HCT116 (cell line): ENCODE results near the gene TMEM156. TPM values are rescaled to one million over a fixed set of nuclear protein-coding genes. Genes with fewer than 3 reads are reported as not detected.

Source experiments
- ATAC-seq: fragments of 200-7000 bp; cut with Tn5 transposase; 2 replicates; pipeline ENCODE4 v1.9.1; 2020; ENCODE audit warnings: mild to moderate bottlenecking, moderate library complexity
- BruUV-seq: library from RNA; stranded (reverse); fragments of 400-500 nt; replicated peaks from 2 replicates; lab custom pipeline; 2021; lab: Mats Ljungman, UMichigan
- CTCF ChIA-PET: fragments of 300-600 bp; sonication (Branson Sonifier 250); formaldehyde crosslinking; loops from one replicate; lab custom pipeline; 2021; ENCODE audit warnings: antibody characterized with exemption; lab: Charles Lee
- POLR2A ChIA-PET: fragments of 300-600, 350-600 bp; sonication (Branson Sonifier 250); formaldehyde crosslinking; loops from one replicate; lab custom pipeline; 2021; ENCODE audit warnings: antibody characterized with exemption; lab: Charles Lee
- RAD21 ChIA-PET, 2 experiments: fragments of 300-600 bp; sonication (Branson Sonifier 250); formaldehyde crosslinking; loops; one replicate each; lab custom pipeline; 2023; ENCODE audit warnings: low total read pairs in 2 of 2; ENCODE audit not compliant: uncharacterized antibody in 2 of 2, unreplicated experiment in 2 of 2, low non-redundant PET in 1 of 2; lab: Charles Lee
- DNase-seq: peaks from one replicate; pipeline ENCODE4 v3.0.0-alpha.2; 2010; ENCODE audit warnings: low read depth, low spot score
- H2AFZ ChIP-seq: fragments of 200-600 bp; shearing (Covaris generic), sonication (generic); 2 replicates; pipeline ENCODE4 v1.6.1; 2017; ENCODE audit warnings: low read depth, mixed run types, mixed read lengths, antibody characterized with exemption, low read length; ENCODE audit not compliant: poor library complexity, severe bottlenecking
- H3K27ac ChIP-seq: 2 replicates; pipeline ENCODE4 v1.5.1; 2012; ENCODE audit warnings: low read depth, low read length
- H3K27me3 ChIP-seq: fragments of 200-600 bp; sonication (generic); 2 replicates; pipeline ENCODE4 v1.6.1; 2016; ENCODE audit warnings: mixed run types, low read length, mixed read lengths; ENCODE audit not compliant: insufficient read depth
- H3K36me3 ChIP-seq, 2 experiments: fragments of 200-500 bp in 1 of 2; fragments of 200-600 bp in 1 of 2; sonication (Bioruptor generic) in 1 of 2; sonication (generic) in 1 of 2; 2 replicates each; pipeline versions ENCODE4 v1.5.1 to v1.6.1; 2014 to 2016; ENCODE audit warnings: low read length in 2 of 2, inconsistent platforms in 1 of 2, mixed read lengths in 1 of 2, mixed run types in 1 of 2; ENCODE audit not compliant: insufficient read depth in 2 of 2, control insufficient read depth in 1 of 2
- H3K4me1 ChIP-seq, 2 experiments: fragments of 200-600 bp in 1 of 2; sonication (generic) in 1 of 2; 2 replicates each; pipeline versions ENCODE4 v1.5.1 to v1.6.1; 2012 to 2017; ENCODE audit warnings: low read length in 2 of 2, inconsistent platforms in 1 of 2, mild to moderate bottlenecking in 1 of 2, mixed read lengths in 1 of 2, mixed run types in 1 of 2, moderate library complexity in 1 of 2; ENCODE audit not compliant: insufficient read depth in 2 of 2, control insufficient read depth in 1 of 2
- H3K4me2 ChIP-seq: fragments of 200-600 bp; sonication (generic); 2 replicates; pipeline ENCODE4 v1.6.1; 2017; ENCODE audit warnings: mixed run types, low read length, mixed read lengths
- H3K4me3 ChIP-seq, 2 experiments: fragments of 200-600 bp in 1 of 2; sonication (generic) in 1 of 2; replicated peaks in 1 of 2; 2 replicates each; pipeline ENCODE4 v1.5.1; 2011 to 2016; ENCODE audit warnings: low read length in 2 of 2, control low read depth in 1 of 2, low read depth in 1 of 2, mild to moderate bottlenecking in 1 of 2, mixed read lengths in 1 of 2, mixed run types in 1 of 2
- H3K79me2 ChIP-seq: fragments of 200-600 bp; sonication (generic); 2 replicates; pipeline ENCODE4 v1.6.1; 2017; ENCODE audit warnings: mild to moderate bottlenecking, mixed run types, low read length, moderate library complexity, mixed read lengths; ENCODE audit not compliant: insufficient read depth
- H3K9ac ChIP-seq: fragments of 200-600 bp; sonication (generic); 2 replicates; pipeline ENCODE4 v1.6.1; 2016; ENCODE audit warnings: low read length, mixed read lengths
- H3K9me2 ChIP-seq: fragments of 200-600 bp; sonication (generic), shearing (Covaris generic); 2 replicates; pipeline ENCODE4 v1.6.1; 2017; ENCODE audit warnings: mixed run types, mild to moderate bottlenecking, moderate library complexity; ENCODE audit not compliant: insufficient read depth
- H3K9me3 ChIP-seq, 2 experiments: fragments of 200-500 bp in 1 of 2; fragments of 200-600 bp in 1 of 2; sonication (Bioruptor generic) in 1 of 2; sonication (generic) in 1 of 2; 2 replicates each; pipeline ENCODE4 v1.6.1; 2014 to 2017; ENCODE audit warnings: low read length in 2 of 2, mixed read lengths in 2 of 2, inconsistent platforms in 1 of 2, low read depth in 1 of 2, mild to moderate bottlenecking in 1 of 2, mixed run types in 1 of 2, moderate library complexity in 1 of 2; ENCODE audit not compliant: control insufficient read depth in 1 of 2, insufficient read depth in 1 of 2
- H4K20me1 ChIP-seq: fragments of 200-600 bp; sonication (generic), shearing (Covaris generic); 2 replicates; pipeline ENCODE4 v1.6.1; 2017; ENCODE audit warnings: mixed run types, mild to moderate bottlenecking, moderate library complexity; ENCODE audit not compliant: insufficient read depth
- CEBPB ChIP-seq: IDR thresholded peaks from 2 replicates; pipeline ENCODE4 v1.6.1; 2012; ENCODE audit warnings: low read depth
- EGR1 ChIP-seq: IDR thresholded peaks from 2 replicates; pipeline ENCODE4 v1.6.1; 2012; ENCODE audit warnings: low read depth
- ELF1 ChIP-seq: IDR thresholded peaks from 2 replicates; pipeline ENCODE4 v1.6.1; 2012; ENCODE audit warnings: low read depth, borderline replicate concordance
- EZH2 ChIP-seq: fragments of 200-600 bp; sonication (generic); IDR thresholded peaks from 2 replicates; pipeline ENCODE4 v1.6.1; 2017; ENCODE audit warnings: antibody characterized with exemption, mixed run types
- EZH2phosphoT487 ChIP-seq: fragments of 200-600 bp; IDR thresholded peaks from 2 replicates; pipeline ENCODE4 v1.6.1; 2018; ENCODE audit warnings: antibody characterized with exemption, borderline replicate concordance
- FOSL1 ChIP-seq: IDR thresholded peaks from 2 replicates; pipeline ENCODE4 v1.6.1; 2012; ENCODE audit warnings: low read depth
- JUND ChIP-seq: IDR thresholded peaks from 2 replicates; pipeline ENCODE4 v1.6.1; 2012
- POLR2A ChIP-seq: IDR thresholded peaks from 2 replicates; pipeline ENCODE4 v1.7.0; 2011; ENCODE audit warnings: borderline replicate concordance; ENCODE audit not compliant: insufficient read depth, insufficient read length; ENCODE audit errors: extremely low read depth
- POLR2AphosphoS5 ChIP-seq: IDR thresholded peaks from 2 replicates; pipeline ENCODE4 v1.6.1; 2011; ENCODE audit warnings: mild to moderate bottlenecking, low read depth, low read length, moderate library complexity
- RAD21 ChIP-seq: IDR thresholded peaks from 2 replicates; pipeline ENCODE4 v1.6.1; 2012; ENCODE audit warnings: low read depth, mild to moderate bottlenecking
- REST ChIP-seq: IDR thresholded peaks from 2 replicates; pipeline ENCODE4 v1.6.1; 2012; ENCODE audit warnings: low read depth
- SIN3A ChIP-seq: IDR thresholded peaks from 2 replicates; pipeline ENCODE4 v1.6.1; 2012; ENCODE audit warnings: low read depth
- SRF ChIP-seq: IDR thresholded peaks from 2 replicates; pipeline ENCODE4 v1.6.1; 2012; ENCODE audit warnings: low read depth
- TCF7L2 ChIP-seq: IDR thresholded peaks from 2 replicates; pipeline ENCODE4 v1.7.0; 2011; ENCODE audit warnings: borderline replicate concordance, inconsistent platforms; ENCODE audit not compliant: insufficient read depth, insufficient read length; ENCODE audit errors: extremely low read depth
- YY1 ChIP-seq: IDR thresholded peaks from 2 replicates; pipeline ENCODE4 v1.6.1; 2011; ENCODE audit warnings: low read length, low read depth, moderate library complexity, mild to moderate bottlenecking; ENCODE audit not compliant: insufficient replicate concordance; ENCODE audit errors: extremely low read depth
- ZFX ChIP-seq: fragments of 450-650 bp; IDR thresholded peaks from 2 replicates; pipeline ENCODE4 v1.6.1; 2017
- ZNF274 ChIP-seq: fragments of 200-500 bp; sonication (Bioruptor generic); IDR thresholded peaks from 2 replicates; pipeline ENCODE4 v1.6.1; 2014; ENCODE audit warnings: mild to moderate bottlenecking, low read depth, low read length, inconsistent platforms
- intact Hi-C: fragments of 100-400 bp; cut with micrococcal nuclease; formaldehyde crosslinking; loops from 2 replicates; pipeline ENCODE4 v1.10.0; 2022
- total RNA-seq: library from RNA; stranded (reverse); gene quantifications from one replicate; pipeline ENCODE4 v1.2.1, GENCODE V29; 2021; ENCODE audit not compliant: unreplicated experiment
- TF ChIP-seq, protein P1 (sequence below), 3 experiments: fragments of 200-600 bp in 1 of 3; sonication (generic) in 1 of 3; IDR thresholded peaks in 2 of 3; conservative IDR thresholded peaks in 1 of 3; 2 replicates each; pipeline ENCODE4 v1.5.1; 2012 to 2017; ENCODE audit warnings: low read depth in 2 of 3, low read length in 2 of 3, antibody characterized with exemption in 1 of 3, borderline replicate concordance in 1 of 3, control low read depth in 1 of 3, mild to moderate bottlenecking in 1 of 3, mixed read lengths in 1 of 3, mixed run types in 1 of 3, moderate library complexity in 1 of 3; ENCODE audit not compliant: insufficient read depth in 1 of 3
- TF ChIP-seq, protein P2 (sequence below): IDR thresholded peaks from 2 replicates; pipeline ENCODE4 v1.6.1; 2011; ENCODE audit warnings: mild to moderate bottlenecking, low read length, moderate library complexity; ENCODE audit not compliant: insufficient replicate concordance; ENCODE audit errors: extremely low read depth
- TF ChIP-seq, protein P3 (sequence below): IDR thresholded peaks from 2 replicates; pipeline ENCODE4 v1.6.1; 2012

Gene TMEM156
- total RNA-seq, 1 experiment from 2014 or later = 0.22 TPM

GRCh38 chr4:38924353-38924752 lies 107.9 kb downstream of the TMEM156 start (continued):
- no peak for TF ChIP-seq FOSL1
- no peak for TF ChIP-seq REST
- TF ChIP-seq CEBPB = no peak

DNA sequence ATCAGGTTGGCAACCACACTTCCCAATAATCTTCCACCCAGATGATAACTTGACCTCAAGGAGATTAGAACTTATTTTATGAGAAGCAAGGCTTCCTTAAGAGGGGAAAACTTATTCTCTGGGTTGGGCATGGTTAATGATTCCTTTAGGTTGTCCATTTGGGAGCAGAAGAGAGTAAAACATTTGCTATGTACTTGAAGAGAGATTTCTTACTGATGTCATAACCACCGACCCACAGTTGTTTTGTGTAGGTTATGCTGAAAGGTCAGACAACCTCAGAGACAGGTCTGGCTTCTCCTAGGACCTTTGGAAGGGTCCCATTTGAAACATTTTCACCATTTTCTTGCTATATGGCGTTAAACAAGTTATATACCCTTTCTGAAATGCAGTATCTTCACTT lies 108.5 kb downstream of the TMEM156 start:
- no peak for ATAC-seq
- Histone ChIP-seq H3K27me3 (no peaks in the 10 kb centered on the region), H3K9me3 (no peaks in the 10 kb centered on the region), H3K36me3 (peaks cover 0 to 2% of the 10 kb centered on the region in 2 experiments; a peak in 1 of 4 replicates), H4K20me1 (no peaks in the 10 kb centered on the region), H3K27ac (no peak overlapping the region), H3K9ac (no peak overlapping the region), H2AFZ (no peak overlapping the region), H3K4me1 (no peaks in the 10 kb centered on the region), H3K79me2 (no peaks in the 10 kb centered on the region), H3K4me2 (no peak overlapping the region), H3K4me3 (no peak overlapping the region), H3K9me2 (no peaks in the 10 kb centered on the region)
- ChIA-PET RAD21 (no interaction called here), POLR2A (no interaction called here), CTCF (no interaction called here)
- no peak for DNase-seq
- BruUV-seq = no TSS peak
- TF ChIP-seq ZNF274 (no peak), SRF (no peak), CEBPB (no peak), ELF1 (no peak), RAD21 (no peak), JUND (no peak), EZH2phosphoT487 (no peak), TCF7L2 (no peak), POLR2AphosphoS5 (no peak), EGR1 (no peak), FOSL1 (no peak), EZH2 (no peak), SIN3A (no peak), YY1 (no peak), POLR2A (no peak), ZFX (no peak)
- TF ChIP-seq, protein P1, sequence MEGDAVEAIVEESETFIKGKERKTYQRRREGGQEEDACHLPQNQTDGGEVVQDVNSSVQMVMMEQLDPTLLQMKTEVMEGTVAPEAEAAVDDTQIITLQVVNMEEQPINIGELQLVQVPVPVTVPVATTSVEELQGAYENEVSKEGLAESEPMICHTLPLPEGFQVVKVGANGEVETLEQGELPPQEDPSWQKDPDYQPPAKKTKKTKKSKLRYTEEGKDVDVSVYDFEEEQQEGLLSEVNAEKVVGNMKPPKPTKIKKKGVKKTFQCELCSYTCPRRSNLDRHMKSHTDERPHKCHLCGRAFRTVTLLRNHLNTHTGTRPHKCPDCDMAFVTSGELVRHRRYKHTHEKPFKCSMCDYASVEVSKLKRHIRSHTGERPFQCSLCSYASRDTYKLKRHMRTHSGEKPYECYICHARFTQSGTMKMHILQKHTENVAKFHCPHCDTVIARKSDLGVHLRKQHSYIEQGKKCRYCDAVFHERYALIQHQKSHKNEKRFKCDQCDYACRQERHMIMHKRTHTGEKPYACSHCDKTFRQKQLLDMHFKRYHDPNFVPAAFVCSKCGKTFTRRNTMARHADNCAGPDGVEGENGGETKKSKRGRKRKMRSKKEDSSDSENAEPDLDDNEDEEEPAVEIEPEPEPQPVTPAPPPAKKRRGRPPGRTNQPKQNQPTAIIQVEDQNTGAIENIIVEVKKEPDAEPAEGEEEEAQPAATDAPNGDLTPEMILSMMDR (IDR thresholded peaks at IDR 0.05 in 2 of 3, conservative IDR thresholded peaks at IDR 0.05 in 1 of 3; ENCODE audit: borderline replicate concordance in 1 of 3, insufficient read depth in 1 of 3, low read depth in 2 of 3, low read length in 2 of 3) = no peak
- TF ChIP-seq, protein P2, sequence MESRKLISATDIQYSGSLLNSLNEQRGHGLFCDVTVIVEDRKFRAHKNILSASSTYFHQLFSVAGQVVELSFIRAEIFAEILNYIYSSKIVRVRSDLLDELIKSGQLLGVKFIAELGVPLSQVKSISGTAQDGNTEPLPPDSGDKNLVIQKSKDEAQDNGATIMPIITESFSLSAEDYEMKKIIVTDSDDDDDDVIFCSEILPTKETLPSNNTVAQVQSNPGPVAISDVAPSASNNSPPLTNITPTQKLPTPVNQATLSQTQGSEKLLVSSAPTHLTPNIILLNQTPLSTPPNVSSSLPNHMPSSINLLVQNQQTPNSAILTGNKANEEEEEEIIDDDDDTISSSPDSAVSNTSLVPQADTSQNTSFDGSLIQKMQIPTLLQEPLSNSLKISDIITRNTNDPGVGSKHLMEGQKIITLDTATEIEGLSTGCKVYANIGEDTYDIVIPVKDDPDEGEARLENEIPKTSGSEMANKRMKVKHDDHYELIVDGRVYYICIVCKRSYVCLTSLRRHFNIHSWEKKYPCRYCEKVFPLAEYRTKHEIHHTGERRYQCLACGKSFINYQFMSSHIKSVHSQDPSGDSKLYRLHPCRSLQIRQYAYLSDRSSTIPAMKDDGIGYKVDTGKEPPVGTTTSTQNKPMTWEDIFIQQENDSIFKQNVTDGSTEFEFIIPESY = no peak
- TF ChIP-seq, protein P3, sequence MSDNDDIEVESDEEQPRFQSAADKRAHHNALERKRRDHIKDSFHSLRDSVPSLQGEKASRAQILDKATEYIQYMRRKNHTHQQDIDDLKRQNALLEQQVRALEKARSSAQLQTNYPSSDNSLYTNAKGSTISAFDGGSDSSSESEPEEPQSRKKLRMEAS = no peak
- intact Hi-C loops = no loop called here
